ENCODE results near the gene SHC4. TPM values are rescaled to one million over a fixed set of nuclear protein-coding genes. Genes with fewer than 3 reads are reported as not detected.

Gene SHC4
- total and polyA plus RNA-seq, 7 donors: under 0.01 to 4.6 (median 2.2) TPM; not detected in 1

DNA sequence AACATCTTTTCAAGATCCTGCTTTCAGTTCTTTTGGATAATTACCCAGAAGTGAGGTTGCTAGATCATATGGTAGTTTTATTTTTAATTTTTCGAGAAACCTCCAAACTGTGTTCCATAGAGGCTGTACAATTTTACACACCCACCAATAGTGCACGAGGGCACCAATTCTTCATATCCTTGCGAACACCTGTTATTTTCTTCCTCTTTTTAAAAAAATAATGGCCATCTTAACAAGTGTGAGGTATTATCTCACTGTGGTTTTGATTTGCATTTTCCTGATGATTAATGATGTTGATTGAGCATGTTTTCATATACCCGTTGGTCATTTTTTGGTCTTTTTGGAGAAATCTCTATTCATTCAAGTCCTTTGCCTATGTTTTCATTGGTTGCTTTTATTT lies 135.2 kb downstream of the SHC4 start:
- no peaks in the 10 kb centered on the region for H3K36me3 ChIP-seq
- 61 to 82% methylated on average over 4 of the region's 4 CpGs for WGBS, 2 donors
- peaks cover 0 to 6% (median 2%) of the 10 kb centered on the region in 4 donors for H3K9me3 ChIP-seq
- no peak for TF ChIP-seq POLR2AphosphoS5 (IDR thresholded peaks at IDR 0.05)
- TF ChIP-seq POLR2A (IDR thresholded peaks at IDR 0.05): no peak
- TF ChIP-seq EP300 (IDR thresholded peaks at IDR 0.05): no peak
- TF ChIP-seq, protein P1, sequence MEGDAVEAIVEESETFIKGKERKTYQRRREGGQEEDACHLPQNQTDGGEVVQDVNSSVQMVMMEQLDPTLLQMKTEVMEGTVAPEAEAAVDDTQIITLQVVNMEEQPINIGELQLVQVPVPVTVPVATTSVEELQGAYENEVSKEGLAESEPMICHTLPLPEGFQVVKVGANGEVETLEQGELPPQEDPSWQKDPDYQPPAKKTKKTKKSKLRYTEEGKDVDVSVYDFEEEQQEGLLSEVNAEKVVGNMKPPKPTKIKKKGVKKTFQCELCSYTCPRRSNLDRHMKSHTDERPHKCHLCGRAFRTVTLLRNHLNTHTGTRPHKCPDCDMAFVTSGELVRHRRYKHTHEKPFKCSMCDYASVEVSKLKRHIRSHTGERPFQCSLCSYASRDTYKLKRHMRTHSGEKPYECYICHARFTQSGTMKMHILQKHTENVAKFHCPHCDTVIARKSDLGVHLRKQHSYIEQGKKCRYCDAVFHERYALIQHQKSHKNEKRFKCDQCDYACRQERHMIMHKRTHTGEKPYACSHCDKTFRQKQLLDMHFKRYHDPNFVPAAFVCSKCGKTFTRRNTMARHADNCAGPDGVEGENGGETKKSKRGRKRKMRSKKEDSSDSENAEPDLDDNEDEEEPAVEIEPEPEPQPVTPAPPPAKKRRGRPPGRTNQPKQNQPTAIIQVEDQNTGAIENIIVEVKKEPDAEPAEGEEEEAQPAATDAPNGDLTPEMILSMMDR (IDR thresholded peaks at IDR 0.05): no peak
- intact Hi-C loops (cut with DNase I): no loop called here
- H3K4me1 ChIP-seq: no peaks in the 10 kb centered on the region
- DNase-seq: no peak
- no peaks in the 10 kb centered on the region for H3K27me3 ChIP-seq
- no peak overlapping the region for H3K27ac ChIP-seq
- no peak overlapping the region for H3K4me3 ChIP-seq

DNA sequence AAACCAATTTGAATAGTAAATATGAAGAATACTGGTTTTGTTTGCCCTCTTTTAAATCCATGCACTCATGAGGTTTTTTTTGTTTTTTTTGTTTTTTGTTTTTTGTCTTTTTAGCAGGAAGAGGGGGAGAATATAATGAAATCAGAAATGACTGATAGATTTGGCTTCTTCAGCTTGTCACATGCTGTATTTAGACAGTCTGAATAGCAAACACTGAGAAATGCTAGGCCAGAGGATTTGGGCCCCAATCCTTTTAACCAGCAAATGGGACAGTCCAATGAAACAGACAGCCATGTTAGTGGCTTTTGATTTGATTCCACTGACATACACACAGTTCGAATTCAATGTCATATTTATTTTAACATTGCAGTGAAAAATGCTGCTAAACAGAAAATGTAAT lies 138.6 kb downstream of the SHC4 start:
- Histone ChIP-seq H3K27ac (no peak overlapping the region), H3K27me3 (no peaks in the 10 kb centered on the region), H3K9me3 (no peaks in the 10 kb centered on the region), H3K4me1 (no peaks in the 10 kb centered on the region), H3K36me3 (no peaks in the 10 kb centered on the region), H3K4me3 (no peak overlapping the region)
- TF ChIP-seq, protein P1 (IDR thresholded peaks at IDR 0.05): no peak
- TF ChIP-seq EP300 (IDR thresholded peaks at IDR 0.05) (no peak), POLR2AphosphoS5 (IDR thresholded peaks at IDR 0.05) (no peak), POLR2A (IDR thresholded peaks at IDR 0.05) (no peak)
- intact Hi-C loops (cut with DNase I): no loop called here
- no peak for DNase-seq
- 88% methylated on average over 1 of the region's 1 CpG for WGBS, 2 donors

DNA sequence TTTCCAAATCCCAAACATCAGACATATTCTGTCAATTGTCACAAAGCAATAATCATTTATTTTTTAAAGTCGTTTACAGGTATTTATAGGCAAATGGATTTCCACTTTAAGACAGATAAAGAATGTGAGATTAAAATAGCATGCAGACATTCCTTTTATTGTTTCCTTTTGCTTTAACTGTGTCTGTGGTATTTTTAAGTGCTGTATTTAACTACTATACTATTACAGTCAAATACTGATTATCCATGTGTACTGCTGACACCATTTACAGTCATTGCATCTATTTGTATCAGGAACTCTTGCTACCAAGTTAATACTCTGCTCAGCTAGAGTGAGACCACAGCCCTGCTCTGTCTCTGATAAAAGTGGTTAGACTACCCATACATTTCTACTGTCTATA lies 140.0 kb downstream of the SHC4 start:
- no peak for TF ChIP-seq POLR2AphosphoS5 (IDR thresholded peaks at IDR 0.05)
- TF ChIP-seq POLR2A (IDR thresholded peaks at IDR 0.05): no peak
- TF ChIP-seq, protein P1 (IDR thresholded peaks at IDR 0.05): no peak
- no peak for TF ChIP-seq EP300 (IDR thresholded peaks at IDR 0.05)
- WGBS, 2 donors: 22 to 61% methylated on average over 1 of the region's 1 CpG
- H3K4me1 ChIP-seq: no peaks in the 10 kb centered on the region
- intact Hi-C loops (cut with DNase I): no loop called here
- no peaks in the 10 kb centered on the region for H3K9me3 ChIP-seq
- H3K36me3 ChIP-seq: no peaks in the 10 kb centered on the region
- H3K27me3 ChIP-seq: no peaks in the 10 kb centered on the region
- no peak overlapping the region for H3K27ac ChIP-seq
- DNase-seq: no peak
- H3K4me3 ChIP-seq: no peak overlapping the region

GRCh38 chr15:48823237-48823636 lies 140.5 kb downstream of the SHC4 start:
- Histone ChIP-seq H3K27me3 (no peaks in the 10 kb centered on the region), H3K36me3 (no peaks in the 10 kb centered on the region), H3K4me3 (no peak overlapping the region), H3K9me3 (no peaks in the 10 kb centered on the region), H3K4me1 (no peaks in the 10 kb centered on the region), H3K27ac (no peak overlapping the region)
- no peak for TF ChIP-seq POLR2AphosphoS5 (IDR thresholded peaks at IDR 0.05)
- TF ChIP-seq, protein P1 (IDR thresholded peaks at IDR 0.05): no peak
- TF ChIP-seq POLR2A (IDR thresholded peaks at IDR 0.05): no peak
- no peak for TF ChIP-seq EP300 (IDR thresholded peaks at IDR 0.05)
- intact Hi-C loops (cut with DNase I): no loop called here
- 33 to 38% methylated on average over 1 of the region's 1 CpG for WGBS, 2 donors
- DNase-seq: no peak

- intact Hi-C loops (cut with DNase I): no loop called here
- Histone ChIP-seq H3K27me3 (no peaks in the 10 kb centered on the region), H3K9me3 (no peaks in the 10 kb centered on the region), H3K27ac (no peak overlapping the region), H3K4me3 (no peak overlapping the region), H3K4me1 (peaks cover 0 to 16% (median 7%) of the 10 kb centered on the region in 4 donors), H3K36me3 (no peaks in the 10 kb centered on the region)
- 88 to 94% methylated on average over 2 of the region's 2 CpGs for WGBS, 2 donors
- TF ChIP-seq EP300 (IDR thresholded peaks at IDR 0.05) (no peak), POLR2AphosphoS5 (IDR thresholded peaks at IDR 0.05) (no peak), POLR2A (IDR thresholded peaks at IDR 0.05) (no peak)
- TF ChIP-seq, protein P1 (IDR thresholded peaks at IDR 0.05): no peak
- no peak for DNase-seq
Observed at GRCh38 chr15:48814286-48814685, 149.4 kb downstream of the SHC4 start.
